ENCODE data around the gene HNRNPA3. TPM values are rescaled to one million over a fixed set of nuclear protein-coding genes. Genes with fewer than 3 reads are reported as not detected.

The HNRNPA3 gene
- total and polyA plus RNA-seq, 2 of the 13 experiments (the other 11 are each of a cell fraction or from before 2014, with no cell fraction given): 73.3 to 97.7 TPM

GRCh38 chr2:177264693-177265587 lies 52.3 kb downstream of the HNRNPA3 start, which contains the start of gene NFE2L2 (continued):
- peak; percentile 94 for TF ChIP-seq SALL1 (CRISPR knock-in tag; IDR thresholded peaks at IDR 0.05)
- peak; percentile 86 for TF ChIP-seq GABPB1 (CRISPR knock-in tag; IDR thresholded peaks at IDR 0.05)
- TF ChIP-seq TBP (CRISPR knock-in tag; IDR thresholded peaks at IDR 0.05): peak; percentile 93; the same call in 1 of the 2 replicates
- TF ChIP-seq ZSCAN9 (CRISPR knock-in tag; IDR thresholded peaks at IDR 0.05; ENCODE audit: borderline replicate concordance): no peak; the same call in 1 of the 2 replicates
- no peak; the same call in 1 of the 2 replicates for TF ChIP-seq KIAA2018 (CRISPR knock-in tag; IDR thresholded peaks at IDR 0.05; ENCODE audit: borderline replicate concordance)
- TF ChIP-seq ZNF616 (CRISPR knock-in tag; IDR thresholded peaks at IDR 0.05; ENCODE audit: low read depth): no peak; the same call in 1 of the 2 replicates
- TF ChIP-seq, protein P1, sequence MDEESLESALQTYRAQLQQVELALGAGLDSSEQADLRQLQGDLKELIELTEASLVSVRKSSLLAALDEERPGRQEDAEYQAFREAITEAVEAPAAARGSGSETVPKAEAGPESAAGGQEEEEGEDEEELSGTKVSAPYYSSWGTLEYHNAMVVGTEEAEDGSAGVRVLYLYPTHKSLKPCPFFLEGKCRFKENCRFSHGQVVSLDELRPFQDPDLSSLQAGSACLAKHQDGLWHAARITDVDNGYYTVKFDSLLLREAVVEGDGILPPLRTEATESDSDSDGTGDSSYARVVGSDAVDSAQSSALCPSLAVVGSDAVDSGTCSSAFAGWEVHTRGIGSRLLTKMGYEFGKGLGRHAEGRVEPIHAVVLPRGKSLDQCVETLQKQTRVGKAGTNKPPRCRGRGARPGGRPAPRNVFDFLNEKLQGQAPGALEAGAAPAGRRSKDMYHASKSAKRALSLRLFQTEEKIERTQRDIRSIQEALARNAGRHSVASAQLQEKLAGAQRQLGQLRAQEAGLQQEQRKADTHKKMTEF (CRISPR knock-in tag; IDR thresholded peaks at IDR 0.05): peak; percentile 96
- TF ChIP-seq ZNF512 (CRISPR knock-in tag; IDR thresholded peaks at IDR 0.05): peak; percentile 65; the same call in 1 of the 2 replicates
- TF ChIP-seq FOXP1 (IDR thresholded peaks at IDR 0.05): no peak
- TF ChIP-seq FOXP1 (CRISPR knock-in tag; IDR thresholded peaks at IDR 0.05): peak; percentile 86
- peak; percentile 91 for TF ChIP-seq E2F1 (CRISPR knock-in tag; IDR thresholded peaks at IDR 0.05)
- peak; percentile 94 for TF ChIP-seq ZNF547 (CRISPR knock-in tag; IDR thresholded peaks at IDR 0.05)
- peak; percentile 77; the same call in 1 of the 2 replicates for TF ChIP-seq ZNF557 (CRISPR knock-in tag; IDR thresholded peaks at IDR 0.05)

All from HepG2 (cell line).